ENCODE data around the gene LRIG2. TPM values are rescaled to one million over a fixed set of nuclear protein-coding genes. Genes with fewer than 3 reads are reported as not detected.

Gene LRIG2
- total and polyA plus RNA-seq, 2 of the 4 experiments (the other 2 are of a cell fraction) = 4.3 to 9.0 TPM

- Histone ChIP-seq H4K91ac (ENCODE audit: insufficient read depth, low read depth, low read length) (no peak overlapping the region), H4K8ac (ENCODE audit: low read depth in 2 of 2, low read length in 2 of 2) (no peak overlapping the region), H3K23ac (ENCODE audit: low read depth, low read length) (no peak overlapping the region), H2AK5ac (ENCODE audit: low read depth, low read length) (no peak overlapping the region), H3K56ac (ENCODE audit: extremely low read depth, insufficient read depth, low read length) (no peak overlapping the region), H3K9me1 (ENCODE audit: insufficient read depth, low read length) (peaks cover 5% of the 10 kb centered on the region; the same call in 1 of the 2 replicates), H3K4ac (ENCODE audit: low read depth, low read length) (no peak overlapping the region), H3K27ac (ENCODE audit: insufficient read depth, low read length) (peak overlapping the region; percentile 16; the same call in 1 of the 2 replicates), H3K36me3 (ENCODE audit: control insufficient read depth, insufficient read depth, low read length) (peaks cover 33% of the 10 kb centered on the region), H2AFZ (replicated peaks; ENCODE audit: low read length, poor library complexity) (no peak overlapping the region), H4K20me1 (ENCODE audit: insufficient read depth, low read length) (peaks cover 3% of the 10 kb centered on the region; the same call in 1 of the 2 replicates), H3K14ac (replicated peaks; ENCODE audit: low read depth, low read length) (no peak overlapping the region), H3K79me1 (ENCODE audit: low read depth in 1 of 2, low read length in 2 of 2) (peaks cover 22% of the 10 kb centered on the region in 2 experiments), H3K27me3 (ENCODE audit: control insufficient read depth, insufficient read depth, low read length) (no peaks in the 10 kb centered on the region), H3K9me3 (ENCODE audit: control insufficient read depth, insufficient read depth, low read length) (peaks cover 2% of the 10 kb centered on the region; the same call in 1 of the 2 replicates), H4K5ac (ENCODE audit: low read depth, low read length) (no peak overlapping the region), H2BK120ac (ENCODE audit: low read depth, low read length) (no peak overlapping the region), H2BK5ac (ENCODE audit: low read depth, low read length, poor library complexity, severe bottlenecking) (no peak overlapping the region), H3K4me3 (ENCODE audit: insufficient read depth, low read depth, low read length) (no peak overlapping the region), H2BK15ac (ENCODE audit: low read depth, low read length) (no peak overlapping the region), H3K4me1 (ENCODE audit: control insufficient read depth, insufficient read depth, low read length) (peaks cover 3% of the 10 kb centered on the region; the same call in 1 of the 2 replicates), H2AK9ac (replicated peaks; ENCODE audit: low read depth, low read length, poor library complexity) (no peak overlapping the region), H3K18ac (ENCODE audit: low read depth, low read length) (no peak overlapping the region), H2BK20ac (ENCODE audit: low read depth, low read length) (no peak overlapping the region), H3K4me2 (ENCODE audit: low read depth, low read length) (no peak overlapping the region), H3K9ac (ENCODE audit: low read depth, low read length) (no peak overlapping the region)
- 86% methylated on average over 1 of the region's 1 CpG; no CpG with 5 or more reads in 1 of the 2 experiments for WGBS, 2 experiments (ENCODE audit: extremely low coverage in 2 of 2, insufficient read length in 1 of 2)
- ATAC-seq (ENCODE audit: low read depth) = no peak
- TF ChIP-seq CHD1 (IDR thresholded peaks at IDR 0.05; ENCODE audit: low read depth, low read length) = no peak
- no peak for TF ChIP-seq BHLHE40 (IDR thresholded peaks at IDR 0.05; ENCODE audit: low read depth, low read length)
- no peak for TF ChIP-seq RCOR1 (IDR thresholded peaks at IDR 0.05; ENCODE audit: insufficient replicate concordance, low read length)
- TF ChIP-seq SMC3 (IDR thresholded peaks at IDR 0.05; ENCODE audit: low read depth, low read length) = no peak
- TF ChIP-seq ELK1 (IDR thresholded peaks at IDR 0.05; ENCODE audit: borderline replicate concordance, low read depth, low read length) = no peak
- no peak for TF ChIP-seq USF2 (IDR thresholded peaks at IDR 0.05; ENCODE audit: low read depth, low read length)
- TF ChIP-seq POLR2A (IDR thresholded peaks at IDR 0.05; ENCODE audit: low read depth, low read length) = no peak
- no peak for TF ChIP-seq CTCF (conservative IDR thresholded peaks at IDR 0.05; ENCODE audit: low read depth, low read length)
- no peak for TF ChIP-seq FOS (IDR thresholded peaks at IDR 0.05; ENCODE audit: low read depth, low read length)
- TF ChIP-seq MAFK (IDR thresholded peaks at IDR 0.05; ENCODE audit: low read depth, low read length) = no peak
- no peak for TF ChIP-seq CEBPB (IDR thresholded peaks at IDR 0.05; ENCODE audit: low read depth, low read length)
- no peak for TF ChIP-seq RAD21 (IDR thresholded peaks at IDR 0.05; ENCODE audit: low read length)
- no peak for TF ChIP-seq NFE2L2 (IDR thresholded peaks at IDR 0.05; ENCODE audit: low read depth, low read length)
- TF ChIP-seq MAZ (IDR thresholded peaks at IDR 0.05; ENCODE audit: borderline replicate concordance, low read depth, low read length) = no peak
- no peak for DNase-seq
- in situ Hi-C loops (cut with MboI; ENCODE audit: low sequenced_read_pairs) (no loop called here), intact Hi-C loops (cut with micrococcal nuclease) (loop anchor here (5.0 to 10.0 kb wide), 2 partner anchors 553 to 630 kb away; partner anchors contain the start of gene PHTF1), dilution Hi-C loops (cut with HindIII; ENCODE audit: low sequenced_read_pairs, unreplicated experiment) (no loop called here)
- ChIA-PET POLR2A (ENCODE audit: unreplicated experiment) (no interaction called here), CTCF (interaction anchor here (1.3 kb wide), 1 partner anchor 10 kb away, joined by 3 read pairs; no protein-coding TSS in a partner anchor)
- no TSS peak for BruUV-seq (replicated peaks)
Measured at GRCh38 chr1:113124366-113124765, 51.4 kb downstream of the LRIG2 start.

Data from IMR-90 (cell line).